Activated T-cell treated with anti-CD3 and anti-CD28 coated beads for 4 hours (primary cell): ENCODE data around the gene EFHD1.
"Not testable (repeated sequence)": the region's sequence is repeated elsewhere in the genome, so short reads cannot be mapped to it uniquely, and the experiment has no call there.

Source experiments
- DNase-seq: peaks from one replicate; pipeline ENCODE4 v3.0.0-alpha.2; 2020

Gene EFHD1

GRCh38 chr2:232697807-232698110 lies 64.4 kb downstream of the EFHD1 start:
- DNase-seq = no peak

GRCh38 chr2:232698556-232699091 lies 65.2 kb downstream of the EFHD1 start:
- DNase-seq = no peak

- DNase-seq = no peak
Observed at GRCh38 chr2:232699110-232699509, 65.7 kb downstream of the EFHD1 start.

- no peak for DNase-seq
Observed at GRCh38 chr2:232700154-232700553, 66.8 kb downstream of the EFHD1 start.

GRCh38 chr2:232707076-232707475 lies 73.7 kb downstream of the EFHD1 start:
- DNase-seq = no peak

GRCh38 chr2:232713505-232713904 lies 80.1 kb downstream of the EFHD1 start:
- no peak for DNase-seq

GRCh38 chr2:232714969-232715368 lies 81.6 kb downstream of the EFHD1 start:
- no peak for DNase-seq

- not testable (repeated sequence) for DNase-seq
Observed at GRCh38 chr2:232720056-232720455, 86.7 kb downstream of the EFHD1 start.

- no peak for DNase-seq
Observed at GRCh38 chr2:232721261-232721660, 87.9 kb downstream of the EFHD1 start.

- no peak for DNase-seq
Observed at GRCh38 chr2:232721882-232722281, 88.5 kb downstream of the EFHD1 start.

GRCh38 chr2:232723027-232723426 lies 89.6 kb downstream of the EFHD1 start:
- DNase-seq = no peak

- DNase-seq = no peak
Observed at GRCh38 chr2:232728785-232729184, 95.4 kb downstream of the EFHD1 start.

- DNase-seq = no peak
Observed at GRCh38 chr2:232731470-232731869, 98.1 kb downstream of the EFHD1 start.
